CD4-positive, alpha-beta T cell treated with Interleukin-15 for 4 hours (primary cell): ENCODE results near the gene CIAPIN1.
A peak's percentile ranks its signal among the peaks of the same experiment; 100 is the strongest.

ENCODE experiments used
- DNase-seq: peaks from one replicate; pipeline ENCODE4 v3.0.0-alpha.2; 2020; ENCODE audit warnings: low spot score

Gene CIAPIN1

GRCh38 chr16:57447186-57447962 lies at the start of gene CIAPIN1, which contains the start of gene COQ9:
TSS of gene CIAPIN1 (minus strand) at chr16:57447385. CDS start at chr16:57440928, 6,457 bp downstream.
TSS of gene COQ9 (plus strand) at chr16:57447479. CDS start at chr16:57447506, 27 bp downstream.
- peak; percentile 93 for DNase-seq

- no peak for DNase-seq
Measured at GRCh38 chr16:57493767-57494166, 46.6 kb upstream of the CIAPIN1 start.

GRCh38 chr16:57489229-57489628 lies 42.0 kb upstream of the CIAPIN1 start:
- DNase-seq: no peak

GRCh38 chr16:57486858-57487834 lies 40.0 kb upstream of the CIAPIN1 start:
- DNase-seq: no peak

GRCh38 chr16:57485916-57486857 lies 39.0 kb upstream of the CIAPIN1 start, which contains the start of gene DOK4:
TSS of gene DOK4 (minus strand) at chr16:57486493. CDS start at chr16:57479507, 6,986 bp downstream.
- DNase-seq: peak; percentile 76

GRCh38 chr16:57485091-57485915 lies 38.1 kb upstream of the CIAPIN1 start:
- DNase-seq: no peak

GRCh38 chr16:57484515-57485005 lies 37.4 kb upstream of the CIAPIN1 start:
- DNase-seq: no peak

- no peak for DNase-seq
Measured at GRCh38 chr16:57483725-57484514, 36.7 kb upstream of the CIAPIN1 start.

GRCh38 chr16:57482845-57483545 lies 35.8 kb upstream of the CIAPIN1 start:
- no peak for DNase-seq

GRCh38 chr16:57481421-57481820 lies 34.2 kb upstream of the CIAPIN1 start:
- no peak for DNase-seq

- no peak for DNase-seq
Measured at GRCh38 chr16:57480754-57481230, 33.6 kb upstream of the CIAPIN1 start.

GRCh38 chr16:57479976-57480753 lies 33.0 kb upstream of the CIAPIN1 start:
- DNase-seq: no peak

- DNase-seq: no peak
Measured at GRCh38 chr16:57479205-57479975, 32.2 kb upstream of the CIAPIN1 start.

- DNase-seq: no peak
Measured at GRCh38 chr16:57478396-57479204, 31.4 kb upstream of the CIAPIN1 start.

GRCh38 chr16:57477531-57478202 lies 30.5 kb upstream of the CIAPIN1 start:
- no peak for DNase-seq
